Activated CD4-positive, alpha-beta T cell treated with anti-CD3 and anti-CD28 coated beads for 36 hours (primary cell): ENCODE measurements around the gene TAOK1. TPM values are rescaled to one million over a fixed set of nuclear protein-coding genes. Genes with fewer than 3 reads are reported as not detected.

Source experiments
- ATAC-seq: fragments of 200-7000 bp; cut with Tn5 transposase; one replicate; pipeline ENCODE4 v1.10.0; 2021; ENCODE audit warnings: mild to moderate bottlenecking, moderate library complexity
- CTCF ChIA-PET: fragments of 350-600 bp; sonication (Branson Sonifier 250); formaldehyde crosslinking; loops from one replicate; lab custom pipeline; 2021; ENCODE audit warnings: antibody characterized with exemption; lab: Charles Lee
- POLR2A ChIA-PET: fragments of 350-600 bp; sonication (Branson Sonifier 250); formaldehyde crosslinking; loops from one replicate; lab custom pipeline; 2021; ENCODE audit warnings: antibody characterized with exemption, inconsistent platforms; lab: Charles Lee
- DNase-seq: peaks from one replicate; pipeline ENCODE4 v3.0.0-alpha.2; 2020
- H3K27ac Mint-ChIP-seq: one replicate; pipeline ENCODE4 v1.8.0; 2021; ENCODE audit warnings: mixed read lengths
- H3K27me3 Mint-ChIP-seq: one replicate; pipeline ENCODE4 v1.8.0; 2021; ENCODE audit warnings: mixed read lengths
- H3K36me3 Mint-ChIP-seq: one replicate; pipeline ENCODE4 v1.8.0; 2021; ENCODE audit warnings: low read depth, mixed read lengths
- H3K4me1 Mint-ChIP-seq: one replicate; pipeline ENCODE4 v1.8.0; 2021; ENCODE audit warnings: mixed read lengths
- H3K4me3 Mint-ChIP-seq: one replicate; pipeline ENCODE4 v1.8.0; 2021; ENCODE audit warnings: mild to moderate bottlenecking, moderate library complexity, mixed read lengths
- H3K9me3 Mint-ChIP-seq: one replicate; pipeline ENCODE4 v1.8.0; 2021; ENCODE audit warnings: low read depth, mixed read lengths
- intact Hi-C, 2 experiments: fragments of 100-400 bp; cut with DNase I in 1 of 2; cut with micrococcal nuclease in 1 of 2; formaldehyde crosslinking; loops; one replicate each; pipeline versions ENCODE4 v1.14.2 to v1.15.1; 2022 to 2024; cut with DNase I, micrococcal nuclease
- total RNA-seq, 2 experiments: library from RNA; stranded (reverse); gene quantifications; one replicate each; pipeline ENCODE4 v1.2.3, GENCODE V29; 2021

The TAOK1 gene
- total RNA-seq, 2 experiments from 2014 or later = 29.9 to 35.1 TPM

GRCh38 chr17:29576214-29577000, 186.2 kb downstream of the TAOK1 start:
- ATAC-seq (no peak), DNase-seq (no peak)
- ChIA-PET CTCF (interaction anchor here (0.5 to 13.5 kb wide), 5 partner anchors 8 to 338 kb away, joined by 3 to 93 read pairs (median 3); no protein-coding TSS in a partner anchor), POLR2A (interaction anchor here (0.7 to 1.4 kb wide), 2 partner anchors 15 to 41 kb away, joined by 3 read pairs; no protein-coding TSS in a partner anchor)
- Mint-ChIP-seq H3K27ac (no peak overlapping the region), H3K36me3 (peaks cover 33% of the 10 kb centered on the region), H3K4me3 (no peak overlapping the region), H3K4me1 (peaks cover 14% of the 10 kb centered on the region), H3K27me3 (no peaks in the 10 kb centered on the region), H3K9me3 (no peaks in the 10 kb centered on the region)
- intact Hi-C loops = no loop called here

- ATAC-seq (no peak), DNase-seq (no peak)
- Mint-ChIP-seq H3K4me1 (peaks cover 14% of the 10 kb centered on the region), H3K27ac (no peak overlapping the region), H3K4me3 (no peak overlapping the region), H3K27me3 (no peaks in the 10 kb centered on the region), H3K36me3 (peaks cover 33% of the 10 kb centered on the region), H3K9me3 (no peaks in the 10 kb centered on the region)
- ChIA-PET CTCF (interaction anchor here (0.5 to 13.5 kb wide), 5 partner anchors 9 to 339 kb away, joined by 3 to 93 read pairs (median 3); no protein-coding TSS in a partner anchor), POLR2A (interaction anchor here (0.7 to 1.4 kb wide), 2 partner anchors 14 to 40 kb away, joined by 3 read pairs; no protein-coding TSS in a partner anchor)
- intact Hi-C loops = no loop called here
These were observed 186.8 kb downstream of the TAOK1 start for GRCh38 chr17:29577001-29577370.

GRCh38 chr17:29577385-29578211, 187.4 kb downstream of the TAOK1 start:
- H3K4me1 Mint-ChIP-seq = peaks cover 14% of the 10 kb centered on the region
- no peak for ATAC-seq
- H3K27ac Mint-ChIP-seq = no peak overlapping the region
- no peak overlapping the region for H3K4me3 Mint-ChIP-seq
- H3K27me3 Mint-ChIP-seq = no peaks in the 10 kb centered on the region
- intact Hi-C loops = no loop called here
- CTCF ChIA-PET = interaction anchor here (0.5 to 13.5 kb wide), 4 partner anchors 10 to 339 kb away, joined by 3 to 93 read pairs (median 20); no protein-coding TSS in a partner anchor
- DNase-seq = no peak
- H3K9me3 Mint-ChIP-seq = no peaks in the 10 kb centered on the region
- POLR2A ChIA-PET = interaction anchor here (1.4 kb wide), 1 partner anchor 39 kb away, joined by 3 read pairs; no protein-coding TSS in a partner anchor
- peaks cover 38% of the 10 kb centered on the region for H3K36me3 Mint-ChIP-seq

GRCh38 chr17:29578626-29579485, 188.7 kb downstream of the TAOK1 start:
- Mint-ChIP-seq H3K27ac (no peak overlapping the region), H3K4me1 (peaks cover 9% of the 10 kb centered on the region), H3K27me3 (no peaks in the 10 kb centered on the region), H3K9me3 (no peaks in the 10 kb centered on the region), H3K36me3 (peaks cover 48% of the 10 kb centered on the region), H3K4me3 (no peak overlapping the region)
- no peak for DNase-seq
- ATAC-seq = no peak
- intact Hi-C loops = no loop called here
- CTCF ChIA-PET = interaction anchor here (0.6 to 6.0 kb wide), 6 partner anchors 9 to 209 kb away, joined by 3 to 37 read pairs (median 11); partner anchors contain the start of gene TP53I13
- POLR2A ChIA-PET = no interaction called here

GRCh38 chr17:29579866-29580771, 190.0 kb downstream of the TAOK1 start:
- intact Hi-C loops = loop anchor here (1.0 kb wide), 5 partner anchors 11 to 513 kb away; no protein-coding TSS in a partner anchor
- CTCF ChIA-PET = interaction anchor here (0.6 to 6.0 kb wide), 21 partner anchors 8 to 705 kb away, joined by 3 to 37 read pairs (median 3); partner anchors contain the start of genes ABHD15 and TP53I13
- Mint-ChIP-seq H3K27ac (peak overlapping the region; percentile 72), H3K36me3 (peaks cover 42% of the 10 kb centered on the region), H3K9me3 (no peaks in the 10 kb centered on the region), H3K4me1 (peaks cover 18% of the 10 kb centered on the region), H3K4me3 (no peak overlapping the region), H3K27me3 (no peaks in the 10 kb centered on the region)
- peak; percentile 96 for DNase-seq
- POLR2A ChIA-PET = no interaction called here
- peak; percentile 97 for ATAC-seq

GRCh38 chr17:29581583-29582253, 191.6 kb downstream of the TAOK1 start:
- ATAC-seq (no peak), DNase-seq (no peak)
- Mint-ChIP-seq H3K27me3 (no peaks in the 10 kb centered on the region), H3K9me3 (no peaks in the 10 kb centered on the region), H3K27ac (no peak overlapping the region), H3K36me3 (peaks cover 40% of the 10 kb centered on the region), H3K4me3 (no peak overlapping the region), H3K4me1 (peaks cover 32% of the 10 kb centered on the region)
- POLR2A ChIA-PET = no interaction called here
- intact Hi-C loops = no loop called here
- CTCF ChIA-PET = interaction anchor here (0.5 to 6.0 kb wide), 14 partner anchors 9 to 511 kb away, joined by 3 to 37 read pairs (median 4); partner anchors contain the start of gene ABHD15

GRCh38 chr17:29582254-29582765, 192.1 kb downstream of the TAOK1 start:
- no peak for DNase-seq
- ATAC-seq = no peak
- Mint-ChIP-seq H3K4me3 (no peak overlapping the region), H3K9me3 (no peaks in the 10 kb centered on the region), H3K4me1 (peaks cover 38% of the 10 kb centered on the region), H3K27ac (no peak overlapping the region), H3K36me3 (peaks cover 41% of the 10 kb centered on the region), H3K27me3 (no peaks in the 10 kb centered on the region)
- ChIA-PET POLR2A (no interaction called here), CTCF (interaction anchor here (0.8 to 6.0 kb wide), 7 partner anchors 9 to 57 kb away, joined by 3 to 37 read pairs (median 6); no protein-coding TSS in a partner anchor)
- intact Hi-C loops = no loop called here

- no peak for DNase-seq
- no peak overlapping the region for H3K4me3 Mint-ChIP-seq
- peaks cover 42% of the 10 kb centered on the region for H3K36me3 Mint-ChIP-seq
- H3K9me3 Mint-ChIP-seq = no peaks in the 10 kb centered on the region
- ChIA-PET CTCF (interaction anchor here (0.8 to 6.0 kb wide), 3 partner anchors 9 to 35 kb away, joined by 3 to 37 read pairs (median 3); no protein-coding TSS in a partner anchor), POLR2A (no interaction called here)
- no peaks in the 10 kb centered on the region for H3K27me3 Mint-ChIP-seq
- H3K4me1 Mint-ChIP-seq = peaks cover 42% of the 10 kb centered on the region
- H3K27ac Mint-ChIP-seq = no peak overlapping the region
- intact Hi-C loops = no loop called here
- ATAC-seq = no peak
These were observed 192.6 kb downstream of the TAOK1 start for GRCh38 chr17:29582772-29583171.
